ENCODE results near the gene DAGLA.

DNA sequence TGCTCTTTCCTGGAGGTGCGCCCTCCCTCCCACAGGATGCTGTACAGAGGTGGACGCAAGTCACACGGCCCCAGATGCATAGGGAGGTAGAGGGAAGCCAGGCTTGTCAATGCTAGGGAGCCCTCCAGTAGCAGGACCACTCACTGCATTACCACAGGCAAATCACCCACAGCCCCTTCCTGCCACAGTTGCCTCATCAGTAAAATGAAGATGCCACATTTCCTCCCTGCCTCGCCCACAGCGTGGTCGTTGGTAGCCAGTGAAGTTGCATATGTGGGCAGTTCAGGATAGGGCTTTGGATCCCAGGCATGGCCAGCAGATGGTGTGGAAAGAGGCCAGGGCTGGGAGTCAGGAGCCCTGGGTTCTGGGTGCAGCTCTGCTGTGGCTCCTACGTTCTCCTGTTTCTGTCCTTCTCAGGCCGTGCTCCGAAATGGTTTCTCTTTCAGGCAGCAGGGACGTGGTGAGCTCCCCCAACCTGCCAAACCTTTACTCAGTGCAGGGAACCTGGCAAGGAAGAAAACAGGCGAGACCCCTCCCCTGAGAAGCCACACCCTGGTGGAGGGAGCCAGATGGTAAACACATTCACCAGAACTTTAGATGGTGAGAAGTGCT lies 22.6 kb downstream of the DAGLA start:
- TF ChIP-seq, protein P1, sequence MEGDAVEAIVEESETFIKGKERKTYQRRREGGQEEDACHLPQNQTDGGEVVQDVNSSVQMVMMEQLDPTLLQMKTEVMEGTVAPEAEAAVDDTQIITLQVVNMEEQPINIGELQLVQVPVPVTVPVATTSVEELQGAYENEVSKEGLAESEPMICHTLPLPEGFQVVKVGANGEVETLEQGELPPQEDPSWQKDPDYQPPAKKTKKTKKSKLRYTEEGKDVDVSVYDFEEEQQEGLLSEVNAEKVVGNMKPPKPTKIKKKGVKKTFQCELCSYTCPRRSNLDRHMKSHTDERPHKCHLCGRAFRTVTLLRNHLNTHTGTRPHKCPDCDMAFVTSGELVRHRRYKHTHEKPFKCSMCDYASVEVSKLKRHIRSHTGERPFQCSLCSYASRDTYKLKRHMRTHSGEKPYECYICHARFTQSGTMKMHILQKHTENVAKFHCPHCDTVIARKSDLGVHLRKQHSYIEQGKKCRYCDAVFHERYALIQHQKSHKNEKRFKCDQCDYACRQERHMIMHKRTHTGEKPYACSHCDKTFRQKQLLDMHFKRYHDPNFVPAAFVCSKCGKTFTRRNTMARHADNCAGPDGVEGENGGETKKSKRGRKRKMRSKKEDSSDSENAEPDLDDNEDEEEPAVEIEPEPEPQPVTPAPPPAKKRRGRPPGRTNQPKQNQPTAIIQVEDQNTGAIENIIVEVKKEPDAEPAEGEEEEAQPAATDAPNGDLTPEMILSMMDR (IDR thresholded peaks at IDR 0.05): no peak
- TF ChIP-seq EZH2phosphoT487 (IDR thresholded peaks at IDR 0.05): no peak

Data from neural progenitor cell (in vitro differentiated cells).